Activated T-cell treated with anti-CD3 and anti-CD28 coated beads for 1 hour (primary cell): ENCODE data around the gene AIFM3.
"Not testable (repeated sequence)": the region's sequence is repeated elsewhere in the genome, so short reads cannot be mapped to it uniquely, and the experiment has no call there.

Experiments
- DNase-seq: peaks from one replicate; pipeline ENCODE4 v3.0.0-alpha.2; 2020; ENCODE audit warnings: low read depth

The AIFM3 gene

DNA sequence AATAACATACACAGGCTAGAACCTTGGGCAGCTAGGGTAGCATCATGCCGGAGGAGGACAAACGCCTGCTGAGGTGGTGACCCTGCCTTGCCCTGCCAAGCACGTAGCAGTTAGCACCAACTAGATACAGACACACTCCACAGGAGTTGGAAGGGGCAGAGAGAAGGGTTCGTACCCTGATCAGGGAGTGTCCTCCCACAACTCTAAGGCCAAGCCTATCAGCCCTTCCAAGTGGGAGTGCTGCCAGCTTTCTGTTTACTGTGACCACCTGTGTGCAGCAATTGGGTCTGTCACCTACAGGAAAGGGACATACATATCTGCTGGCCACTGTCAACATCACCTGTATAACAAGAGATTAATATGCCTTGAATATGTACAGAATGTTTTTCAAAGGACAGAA, 36.7 kb downstream of the AIFM3 start:
- DNase-seq: no peak

- DNase-seq: not testable (repeated sequence)
These were observed 42.2 kb downstream of the AIFM3 start for GRCh38 chr22:21009208-21009607.

DNA sequence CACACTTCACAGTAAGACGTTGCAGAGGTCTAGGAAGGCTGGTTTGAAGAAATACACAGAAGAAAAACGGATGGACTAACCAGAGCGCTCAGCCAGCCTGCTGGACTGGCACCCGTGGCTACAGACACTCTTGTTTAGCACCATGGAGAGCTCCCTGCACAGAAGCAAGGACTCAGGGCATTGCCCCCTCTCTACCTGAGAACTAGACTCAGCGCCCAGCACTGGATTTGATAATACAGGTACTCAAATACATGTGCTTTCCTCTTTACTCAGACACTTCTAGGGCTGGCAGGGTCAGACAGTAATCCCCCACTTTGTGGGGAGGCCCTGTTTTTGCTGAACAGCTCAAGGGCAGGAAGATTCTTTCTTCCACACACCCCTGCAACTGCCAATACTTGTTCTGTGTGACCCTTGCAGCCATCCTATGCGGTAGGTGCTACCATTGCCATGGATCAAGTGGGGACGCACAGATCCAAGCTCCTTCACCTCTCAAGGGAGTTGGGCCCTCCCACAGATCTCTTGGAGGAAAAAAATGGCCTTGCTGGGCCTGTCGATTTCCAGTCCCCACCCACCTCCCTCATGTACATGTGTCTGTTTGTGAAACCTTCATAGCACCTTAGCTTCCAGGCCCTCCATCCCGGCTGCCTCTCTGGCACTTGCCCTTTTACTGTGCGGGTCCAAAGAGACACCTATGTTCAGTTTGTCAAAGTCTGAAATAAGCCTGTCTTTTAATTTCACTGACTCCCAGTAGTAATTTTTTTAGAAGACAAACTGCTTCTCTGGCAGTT, 42.8 kb downstream of the AIFM3 start:
- DNase-seq: no peak

GRCh38 chr22:21010426-21011113, 43.5 kb downstream of the AIFM3 start:
- no peak for DNase-seq

DNA sequence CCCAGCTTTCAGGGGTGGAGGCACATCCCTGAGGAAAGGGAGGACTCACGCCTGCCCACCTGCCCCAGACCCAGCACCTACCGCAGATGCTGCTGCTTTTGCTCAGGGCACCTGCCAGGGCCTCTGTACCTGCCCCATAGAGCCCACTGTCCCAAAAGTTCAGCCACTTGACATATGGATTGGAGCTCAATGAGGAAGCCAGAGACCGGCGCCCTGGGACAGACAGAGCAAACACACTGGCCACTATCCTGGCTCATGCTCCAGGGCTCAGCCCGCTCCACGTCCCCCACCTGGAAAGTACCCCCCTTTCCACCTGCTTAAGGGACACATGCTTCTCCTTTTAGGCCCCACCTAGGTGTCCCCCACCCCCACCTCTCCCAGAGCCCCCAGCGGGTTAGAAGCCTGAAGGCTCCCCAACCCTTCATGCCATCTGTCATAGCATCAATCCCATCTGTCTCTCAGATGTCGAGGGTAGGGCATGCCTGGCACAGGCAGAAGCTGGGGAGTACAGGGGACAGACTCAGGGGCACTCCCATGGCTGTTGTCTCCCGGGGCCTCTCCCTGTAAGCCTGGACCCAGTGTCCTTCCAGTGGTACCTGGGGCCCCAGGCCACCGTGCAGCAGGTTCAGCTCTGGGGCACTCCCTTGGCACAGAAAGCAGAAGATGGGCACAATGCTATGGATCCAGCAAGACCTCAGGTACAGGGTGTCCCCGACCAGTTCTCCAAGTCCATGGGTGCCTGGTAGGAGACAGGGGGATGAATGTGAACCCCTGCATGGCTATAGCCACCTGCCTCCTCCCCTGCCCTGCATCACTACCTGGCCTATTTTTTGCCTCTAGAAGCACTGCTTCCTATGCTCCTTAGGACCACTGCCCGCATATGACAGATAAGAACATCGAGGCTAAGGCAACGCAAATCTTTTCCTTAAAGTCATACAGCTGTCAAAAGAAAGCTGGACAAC, 45.7 kb downstream of the AIFM3 start:
- no peak for DNase-seq

GRCh38 chr22:21013657-21014201, 46.7 kb downstream of the AIFM3 start:
- DNase-seq: no peak

- peak; percentile 65 for DNase-seq
These were observed 47.2 kb downstream of the AIFM3 start for GRCh38 chr22:21014202-21014725.

DNA sequence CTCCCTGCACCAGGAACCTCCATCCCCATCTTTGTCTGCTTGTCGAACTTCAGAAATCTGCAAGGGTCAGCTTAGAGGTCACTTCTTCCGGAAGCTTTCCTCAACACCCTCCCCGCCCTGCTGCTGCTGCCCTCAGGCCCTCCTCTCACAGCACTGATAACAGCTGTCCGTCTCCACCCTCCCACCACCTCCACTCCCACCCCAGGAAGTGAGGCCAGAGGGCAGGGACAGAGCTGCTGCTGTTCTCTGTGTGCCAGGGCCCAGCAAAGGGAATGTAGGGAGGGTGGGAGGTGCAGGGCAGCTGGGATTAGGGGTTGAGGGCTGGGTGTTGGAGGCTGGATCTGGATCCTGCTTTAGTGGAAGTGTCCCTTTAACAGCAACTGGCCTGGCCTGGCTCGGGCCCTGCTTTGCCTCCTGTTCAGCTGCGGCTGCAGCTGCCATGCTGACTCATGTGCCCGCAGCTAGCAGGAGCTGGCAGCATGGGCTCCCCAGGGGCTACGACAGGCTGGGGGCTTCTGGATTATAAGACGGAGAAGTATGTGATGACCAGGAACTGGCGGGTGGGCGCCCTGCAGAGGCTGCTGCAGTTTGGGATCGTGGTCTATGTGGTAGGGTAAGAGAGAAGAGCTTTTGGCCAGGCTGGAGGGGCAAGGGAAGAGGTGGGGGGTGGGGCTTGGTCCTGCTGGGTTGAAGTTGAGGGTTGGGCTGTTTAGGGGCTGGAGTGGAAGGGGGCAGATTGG, 47.8 kb downstream of the AIFM3 start, which contains the start of gene P2RX6:
Gene P2RX6 (plus strand): TSS at position 440 of the 740 bp plus-strand sequence. CDS start 10 bp downstream, at position 450.
- no peak for DNase-seq

- no peak for DNase-seq
These were observed 48.5 kb downstream of the AIFM3 start for GRCh38 chr22:21015466-21016006.

DNA sequence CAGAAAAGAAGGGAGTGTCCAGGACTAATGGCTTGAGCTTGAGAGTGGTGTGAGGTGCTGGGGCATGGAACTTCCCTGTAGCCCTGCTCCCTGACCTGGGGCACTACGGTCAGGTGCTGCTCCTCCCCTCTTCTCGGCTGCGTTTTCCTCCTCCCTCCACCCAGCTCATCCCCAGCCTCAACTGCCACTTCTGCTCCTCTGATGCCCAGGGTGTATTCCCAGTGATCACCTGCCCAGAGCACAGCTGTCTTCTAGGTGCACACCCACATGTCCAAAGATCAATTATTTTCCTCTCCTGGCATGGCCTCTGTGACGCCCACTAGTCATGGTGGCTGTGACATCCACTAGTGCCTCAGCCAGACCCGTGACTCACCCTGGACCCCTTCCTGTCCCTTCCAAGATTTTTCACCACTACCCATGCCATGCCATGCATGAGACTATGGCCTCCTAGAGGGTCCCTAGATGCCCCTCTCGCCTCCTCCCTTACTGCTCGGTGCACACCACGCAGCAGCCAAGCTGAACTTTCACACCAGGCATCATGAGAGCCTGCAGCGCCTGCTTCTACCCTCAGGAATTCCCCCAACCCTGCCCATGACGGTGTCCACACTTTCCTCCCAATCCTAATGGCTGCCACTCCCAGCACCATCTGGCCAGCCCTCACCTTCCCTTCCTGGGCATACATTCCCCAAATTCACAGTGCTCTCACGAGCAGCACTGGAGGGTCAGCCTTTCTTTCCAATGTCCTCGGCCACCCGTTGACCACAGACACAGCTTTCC, 49.8 kb downstream of the AIFM3 start:
- DNase-seq: no peak

DNA sequence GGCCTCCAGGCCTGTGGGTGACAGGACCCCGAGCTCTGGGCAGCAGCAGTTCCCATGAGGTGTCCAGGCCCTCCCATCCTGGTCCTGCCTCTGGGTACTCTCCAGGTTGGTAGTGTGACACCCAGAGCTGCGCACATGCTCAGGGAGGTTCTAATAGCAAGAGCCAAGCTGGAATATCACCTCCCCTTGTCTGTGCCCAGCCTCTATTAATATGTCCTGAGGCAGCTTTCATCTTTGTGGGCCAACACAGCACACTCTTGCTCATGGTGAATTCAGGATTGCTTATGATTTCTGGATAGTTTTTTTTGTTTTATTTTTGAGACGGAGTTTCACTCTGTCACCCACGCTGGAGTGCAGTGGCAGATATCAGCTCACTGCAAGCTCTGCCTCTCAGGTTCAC, 51.3 kb downstream of the AIFM3 start:
- DNase-seq: no peak

DNA sequence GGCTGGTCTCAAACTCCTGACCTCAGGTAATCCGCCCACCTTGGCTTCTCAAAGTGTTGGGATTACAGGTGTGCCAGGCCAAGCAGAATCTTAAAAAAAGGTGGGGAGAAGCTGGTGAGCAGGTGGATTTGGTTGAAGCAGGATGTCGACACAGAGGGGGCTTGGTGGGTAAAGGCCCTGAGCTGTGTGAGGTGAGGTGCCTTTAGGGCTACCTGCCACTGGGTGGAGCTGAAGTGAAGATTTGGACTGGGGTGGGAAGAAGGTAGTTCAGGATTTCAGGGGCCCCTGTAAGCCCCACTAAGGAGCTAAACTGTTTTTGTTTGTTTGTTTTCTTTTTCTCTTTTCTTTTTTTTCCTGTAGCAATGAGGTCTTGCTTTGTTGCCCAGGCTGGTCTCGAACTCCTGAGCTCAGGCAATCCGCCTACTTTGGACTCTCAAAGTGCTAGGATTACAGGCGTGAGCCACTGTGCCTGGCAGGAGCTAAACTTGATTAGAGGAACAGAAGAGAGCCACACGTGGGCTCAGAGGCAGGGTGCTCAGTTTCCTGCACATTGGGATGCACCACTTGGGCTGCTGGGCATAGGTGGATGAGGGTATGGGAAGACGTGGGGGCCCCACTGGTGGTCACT, 53.9 kb downstream of the AIFM3 start:
- no peak for DNase-seq

- DNase-seq: no peak
These were observed 55.5 kb downstream of the AIFM3 start for GRCh38 chr22:21022507-21022906.

- no peak for DNase-seq
These were observed 56.0 kb downstream of the AIFM3 start for GRCh38 chr22:21022955-21023614.

DNA sequence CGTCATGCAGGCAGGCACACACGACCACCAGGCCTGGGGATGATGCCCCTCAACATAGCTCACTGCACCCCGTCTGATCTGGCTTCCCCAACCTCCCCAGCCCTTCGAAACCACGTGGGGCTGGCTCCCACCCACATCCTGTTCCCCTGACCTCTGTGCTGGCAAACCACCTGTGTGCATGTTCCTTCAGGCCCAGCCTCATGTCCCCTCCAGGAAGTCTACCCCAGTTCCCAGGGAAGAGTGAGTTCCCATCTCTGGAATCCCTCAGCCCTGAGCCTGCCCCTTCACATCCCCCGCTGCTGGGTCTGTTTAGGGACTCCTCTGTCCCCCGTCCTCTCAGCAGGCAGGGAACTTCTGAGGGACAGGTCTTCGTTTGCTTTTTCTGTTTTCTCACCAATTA, 58.2 kb downstream of the AIFM3 start:
- no peak for DNase-seq

DNA sequence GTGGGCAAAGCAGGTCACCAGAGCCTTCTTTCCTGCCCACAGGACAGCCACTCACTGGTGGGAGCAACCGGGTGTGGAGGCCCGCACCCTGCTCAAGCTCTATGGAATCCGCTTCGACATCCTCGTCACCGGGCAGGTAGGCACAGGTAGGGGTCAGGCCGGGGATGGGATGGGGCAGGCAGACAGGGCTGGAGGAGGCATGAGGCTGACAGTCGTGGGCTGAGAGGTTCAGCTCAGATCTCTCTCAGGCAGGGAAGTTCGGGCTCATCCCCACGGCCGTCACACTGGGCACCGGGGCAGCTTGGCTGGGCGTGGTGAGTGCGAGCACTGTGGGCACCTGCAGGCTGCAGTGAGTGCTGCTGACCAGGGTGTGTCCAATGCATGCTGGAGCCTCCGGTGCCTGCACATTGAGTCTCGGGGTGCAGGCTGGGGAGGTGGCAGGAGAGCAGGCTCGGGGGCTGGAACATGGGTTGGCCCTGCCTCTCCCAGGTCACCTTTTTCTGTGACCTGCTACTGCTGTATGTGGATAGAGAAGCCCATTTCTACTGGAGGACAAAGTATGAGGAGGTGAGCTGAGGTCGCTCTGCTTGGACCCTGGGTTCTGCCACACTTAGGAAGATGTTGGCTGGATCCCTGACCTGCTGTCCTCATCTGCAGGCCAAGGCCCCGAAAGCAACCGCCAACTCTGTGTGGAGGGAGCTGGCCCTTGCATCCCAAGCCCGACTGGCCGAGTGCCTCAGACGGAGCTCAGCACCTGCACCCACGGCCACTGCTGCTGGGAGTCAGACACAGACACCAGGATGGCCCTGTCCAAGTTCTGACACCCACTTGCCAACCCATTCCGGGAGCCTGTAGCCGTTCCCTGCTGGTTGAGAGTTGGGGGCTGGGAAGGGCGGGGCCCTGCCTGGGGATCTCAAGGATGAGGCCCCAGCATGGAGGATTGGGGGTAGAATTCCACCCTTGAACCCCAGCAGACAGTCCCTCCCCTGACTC, 59.0 kb downstream of the AIFM3 start:
- no peak for DNase-seq

GRCh38 chr22:21026783-21027692, 60.0 kb downstream of the AIFM3 start:
- DNase-seq: no peak
